GM19099 (cell line): Measurements from ENCODE around the gene FREY1.

Source experiments
- POLR2A ChIP-seq: IDR thresholded peaks from 3 replicates; pipeline ENCODE4 v1.6.1; 2011; ENCODE audit warnings: low read depth; ENCODE audit not compliant: insufficient read length; ENCODE audit errors: extremely low read depth

FREY1 gene

DNA sequence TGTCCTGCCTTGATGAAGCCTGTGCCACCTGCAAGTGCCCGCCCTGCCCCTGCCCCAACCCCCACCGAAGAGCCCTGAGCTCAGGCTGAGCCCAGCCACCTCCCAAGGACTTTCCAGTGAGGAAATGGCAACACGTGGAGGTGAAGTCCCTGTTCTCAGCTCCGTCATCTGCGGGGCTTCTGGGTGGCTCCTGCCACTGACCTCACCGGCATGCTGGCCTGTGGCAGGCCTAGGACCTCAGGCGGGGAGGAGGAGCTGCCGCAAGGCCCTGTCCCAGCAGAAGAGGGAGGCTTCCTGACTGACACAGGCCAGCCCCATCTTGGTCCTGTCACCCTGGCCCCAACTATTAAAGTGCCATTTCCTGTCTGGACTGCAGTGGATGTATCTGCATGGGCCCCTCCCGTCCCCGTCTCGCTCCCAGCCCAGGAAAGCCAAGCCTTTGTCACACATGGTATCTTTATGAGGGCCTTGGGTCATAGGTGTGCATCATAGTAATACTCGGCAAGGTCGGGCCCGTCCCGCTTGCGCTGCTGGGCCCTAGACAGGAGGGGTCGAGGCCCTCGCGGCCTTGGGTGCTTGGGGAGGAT, 882 bp downstream of the FREY1 start:
- TF ChIP-seq POLR2A, result no peak

- TF ChIP-seq POLR2A, result no peak
Observed at GRCh38 chr11:45905095-45905494, 2.0 kb downstream of the FREY1 start.

- TF ChIP-seq POLR2A, result no peak
Observed at GRCh38 chr11:45904309-45904915, 2.7 kb downstream of the FREY1 start.

DNA sequence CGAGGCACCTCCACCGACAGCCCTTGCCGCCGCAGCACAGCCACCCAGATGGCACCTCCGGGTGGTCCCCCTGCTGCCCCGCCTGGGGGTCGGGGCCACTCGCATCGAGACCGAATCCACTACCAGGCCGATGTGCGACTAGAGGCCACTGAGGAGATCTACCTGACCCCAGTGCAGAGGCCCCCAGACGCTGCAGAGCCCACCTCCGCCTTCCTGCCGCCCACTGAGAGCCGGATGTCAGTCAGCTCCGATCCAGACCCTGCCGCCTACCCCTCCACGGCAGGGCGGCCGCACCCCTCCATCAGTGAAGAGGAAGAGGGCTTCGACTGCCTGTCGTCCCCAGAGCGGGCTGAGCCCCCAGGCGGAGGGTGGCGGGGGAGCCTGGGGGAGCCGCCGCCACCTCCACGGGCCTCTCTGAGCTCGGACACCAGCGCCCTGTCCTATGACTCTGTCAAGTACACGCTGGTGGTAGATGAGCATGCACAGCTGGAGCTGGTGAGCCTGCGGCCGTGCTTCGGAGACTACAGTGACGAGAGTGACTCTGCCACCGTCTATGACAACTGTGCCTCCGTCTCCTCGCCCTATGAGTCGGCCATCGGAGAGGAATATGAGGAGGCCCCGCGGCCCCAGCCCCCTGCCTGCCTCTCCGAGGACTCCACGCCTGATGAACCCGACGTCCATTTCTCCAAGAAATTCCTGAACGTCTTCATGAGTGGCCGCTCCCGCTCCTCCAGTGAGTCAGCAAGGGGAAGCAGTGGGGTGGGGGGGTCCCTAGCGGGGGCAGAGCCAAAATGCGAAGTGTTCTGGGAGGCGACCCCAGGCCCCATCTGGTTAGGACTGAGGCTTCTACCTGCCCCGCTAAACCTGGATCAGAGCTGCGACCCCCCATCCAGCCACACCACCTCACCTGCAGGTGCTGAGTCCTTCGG, 4.4 kb downstream of the FREY1 start:
- TF ChIP-seq POLR2A, result no peak

DNA sequence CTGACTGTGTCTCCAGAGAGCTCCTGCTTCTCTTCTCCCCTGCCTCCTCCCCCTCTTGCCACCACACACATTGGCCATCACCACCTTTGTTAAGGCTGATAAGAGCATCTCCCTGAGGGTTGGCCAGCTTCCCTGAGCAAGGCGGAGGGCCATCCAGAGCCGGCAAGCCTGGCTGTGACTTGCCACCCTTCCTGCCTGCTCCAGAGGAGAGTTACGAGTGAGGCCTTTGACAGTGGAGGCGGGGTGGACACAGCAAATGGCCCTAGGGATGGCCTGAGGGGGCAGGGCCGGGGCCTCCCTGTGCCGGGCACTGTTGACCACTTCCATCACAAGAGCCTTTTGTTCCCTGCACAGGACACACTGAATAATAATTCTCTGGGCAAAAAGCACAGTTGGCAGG, 5.4 kb downstream of the FREY1 start:
- TF ChIP-seq POLR2A, result no peak

- TF ChIP-seq POLR2A, result no peak
Observed at GRCh38 chr11:45900916-45901617, 6.0 kb downstream of the FREY1 start.

GRCh38 chr11:45899448-45900174, 7.5 kb downstream of the FREY1 start:
- no peak for TF ChIP-seq POLR2A

DNA sequence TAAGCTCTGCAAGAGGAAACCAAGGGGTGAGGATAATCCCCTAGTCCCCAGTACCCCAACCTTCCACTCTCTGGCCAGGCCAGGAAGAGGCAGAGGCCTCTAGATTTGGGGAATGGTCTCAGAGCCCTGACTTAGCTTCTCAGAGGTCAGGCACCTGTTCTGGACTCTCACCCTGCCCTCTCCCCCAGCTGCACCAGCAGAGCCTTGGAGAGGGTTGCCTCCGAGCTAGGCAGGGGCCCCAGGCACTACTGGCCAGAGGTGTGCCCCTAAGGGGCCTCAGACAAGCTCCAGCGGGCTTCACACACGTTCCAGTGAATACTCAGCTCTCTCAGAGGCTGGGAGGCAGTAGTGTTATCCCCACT, 8.0 kb downstream of the FREY1 start:
- no peak for TF ChIP-seq POLR2A

DNA sequence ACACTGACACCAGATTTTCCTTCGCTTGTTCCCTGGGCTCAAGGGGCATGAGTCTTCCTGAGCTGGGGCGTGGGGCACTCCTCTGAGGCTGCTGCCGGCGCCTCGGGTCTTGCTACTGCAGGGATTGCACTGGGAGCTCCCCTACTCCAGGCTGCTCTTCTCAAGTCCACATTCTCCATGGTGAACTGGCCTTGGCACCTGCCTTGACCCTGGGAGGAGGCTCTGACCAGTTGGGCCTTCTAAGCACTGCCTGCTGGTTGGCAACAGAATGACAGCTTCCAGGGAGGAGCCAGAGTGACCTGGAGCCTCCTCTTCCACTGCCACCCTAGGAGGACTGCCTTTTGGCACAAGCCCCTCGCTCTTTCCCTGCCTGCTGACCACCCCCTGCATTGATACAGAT, 9.5 kb downstream of the FREY1 start:
- no peak for TF ChIP-seq POLR2A

DNA sequence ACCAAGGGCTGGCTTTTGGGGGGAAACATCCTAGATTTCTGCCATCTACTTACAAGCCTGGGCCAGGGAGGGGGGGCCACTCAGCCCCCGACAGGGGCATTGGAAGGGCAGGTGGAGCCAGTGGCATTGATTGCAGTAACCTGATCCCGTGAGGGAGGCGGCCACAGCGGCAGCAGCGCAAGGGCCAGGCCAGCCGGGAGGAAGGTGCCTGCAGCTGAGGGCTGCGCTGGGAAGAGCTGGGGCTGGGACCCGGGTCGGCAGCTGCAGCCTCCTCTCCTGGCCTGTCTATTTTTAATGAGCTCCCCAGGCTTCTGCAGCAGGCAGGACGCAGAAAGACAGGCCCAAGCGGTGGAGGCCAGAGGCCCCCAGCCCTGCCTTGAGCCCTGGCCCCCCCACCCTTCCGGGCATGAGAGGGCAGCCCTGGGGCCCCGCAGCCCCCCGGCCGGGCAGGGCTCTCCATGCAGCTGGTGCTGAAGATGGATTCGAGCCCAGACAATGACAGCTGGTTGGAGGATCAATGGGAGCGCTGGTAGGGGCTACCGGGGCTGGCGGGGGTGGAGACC, 10.6 kb downstream of the FREY1 start:
- no peak for TF ChIP-seq POLR2A

DNA sequence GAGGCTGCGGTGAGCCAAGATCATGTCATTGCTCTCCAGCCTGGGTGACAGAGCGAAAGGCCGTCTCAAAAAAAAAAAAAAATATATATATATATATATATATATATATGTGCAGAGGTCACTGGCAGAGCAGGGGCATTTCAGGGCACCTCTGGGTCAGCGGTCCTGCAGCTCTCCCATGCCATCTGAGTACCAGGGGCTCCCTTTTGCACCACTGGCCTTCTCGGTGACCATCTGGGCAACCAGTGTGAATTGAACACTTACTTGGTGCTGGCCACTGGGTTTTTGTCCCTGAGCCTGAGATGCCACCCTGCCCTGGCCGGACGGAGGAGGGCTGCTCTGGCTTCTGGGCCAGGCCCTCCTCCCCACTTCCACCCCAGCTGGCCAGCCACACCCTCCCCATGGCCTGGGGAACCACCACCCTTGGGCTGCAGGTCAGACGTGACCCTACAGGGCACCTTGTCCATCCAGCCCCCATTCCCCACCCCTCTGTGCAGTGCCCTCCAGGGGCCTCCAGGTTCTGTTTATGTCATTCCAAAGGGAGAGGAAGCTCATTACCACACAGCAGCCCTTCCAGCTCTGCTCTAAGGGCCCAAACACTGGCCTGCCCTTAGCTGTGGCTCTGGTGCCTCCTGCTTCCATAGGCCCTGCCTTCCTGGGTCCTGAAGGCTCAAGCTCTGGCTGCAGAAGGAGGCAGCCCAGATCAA, 11.4 kb downstream of the FREY1 start:
- no peak for TF ChIP-seq POLR2A

DNA sequence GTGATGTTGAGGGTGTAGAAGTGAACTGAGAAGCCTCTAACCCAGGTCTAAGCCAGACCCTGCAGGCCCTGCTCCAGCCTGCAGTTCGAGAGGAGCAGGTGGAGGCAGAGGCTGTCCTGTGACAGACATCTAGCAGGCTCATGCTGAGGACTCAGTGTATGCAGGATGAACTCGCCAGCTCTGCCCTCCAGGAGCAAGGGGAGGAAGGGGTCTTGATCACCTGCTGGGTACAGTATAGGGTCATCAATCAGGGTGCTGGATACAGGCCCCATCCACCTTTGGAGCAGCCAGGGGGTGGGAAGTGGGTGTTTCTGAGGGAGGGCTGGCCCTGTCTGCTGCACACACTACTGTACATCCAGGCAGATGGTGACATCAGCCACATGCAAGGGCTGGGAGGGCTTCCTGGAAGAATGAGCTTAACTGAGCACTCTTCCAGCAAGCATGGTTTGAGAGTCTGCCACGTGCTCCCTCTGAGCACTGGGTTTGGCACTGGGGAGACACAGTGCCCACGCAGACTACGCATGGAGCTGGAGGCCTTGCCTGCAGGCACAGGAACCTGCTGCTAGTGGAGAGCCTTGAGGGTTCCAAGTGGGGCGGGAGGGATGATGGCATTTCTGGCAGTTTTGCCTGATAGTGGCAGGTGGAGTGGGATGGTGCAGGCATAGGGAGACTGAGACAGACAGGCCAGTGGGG, 12.4 kb downstream of the FREY1 start:
- no peak for TF ChIP-seq POLR2A

DNA sequence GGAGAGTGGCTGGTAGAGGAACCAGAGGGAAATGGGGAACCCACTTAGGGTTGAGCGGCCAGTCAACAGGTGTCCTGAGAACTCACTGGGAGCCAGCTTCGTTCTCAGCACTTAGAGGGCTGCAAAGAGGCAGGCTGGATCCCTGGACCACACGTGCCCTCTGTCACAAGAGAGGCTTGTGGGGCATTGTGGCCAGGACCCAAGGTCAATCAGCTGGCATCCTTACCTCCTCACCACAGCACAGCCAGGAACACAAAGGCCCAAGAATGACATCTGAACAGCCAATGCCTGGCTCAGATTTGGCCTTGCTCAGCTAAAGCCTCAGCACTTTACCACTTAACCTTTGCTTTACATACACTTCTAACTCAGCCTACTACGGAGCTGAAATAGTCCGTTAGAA, 14.2 kb downstream of the FREY1 start:
- TF ChIP-seq POLR2A, result no peak
